HEK293T (cell line): ENCODE results near the gene NECTIN3.

Source experiments
- ELF4 ChIP-seq: fragments of 450-650 bp; IDR thresholded peaks from 2 replicates; pipeline ENCODE4 v1.6.1; 2017; ENCODE audit warnings: antibody characterized with exemption
- FOXM1 ChIP-seq: fragments of 450-650 bp; IDR thresholded peaks from 2 replicates; pipeline ENCODE4 v1.6.1; 2017; ENCODE audit warnings: mild to moderate bottlenecking, borderline replicate concordance
- NFRKB ChIP-seq: fragments of 450-650 bp; IDR thresholded peaks from 2 replicates; pipeline ENCODE4 v1.6.1; 2016; ENCODE audit warnings: mild to moderate bottlenecking, moderate library complexity
- SP1 ChIP-seq: fragments of 450-650 bp; IDR thresholded peaks from 2 replicates; pipeline ENCODE4 v1.6.1; 2017

DNA sequence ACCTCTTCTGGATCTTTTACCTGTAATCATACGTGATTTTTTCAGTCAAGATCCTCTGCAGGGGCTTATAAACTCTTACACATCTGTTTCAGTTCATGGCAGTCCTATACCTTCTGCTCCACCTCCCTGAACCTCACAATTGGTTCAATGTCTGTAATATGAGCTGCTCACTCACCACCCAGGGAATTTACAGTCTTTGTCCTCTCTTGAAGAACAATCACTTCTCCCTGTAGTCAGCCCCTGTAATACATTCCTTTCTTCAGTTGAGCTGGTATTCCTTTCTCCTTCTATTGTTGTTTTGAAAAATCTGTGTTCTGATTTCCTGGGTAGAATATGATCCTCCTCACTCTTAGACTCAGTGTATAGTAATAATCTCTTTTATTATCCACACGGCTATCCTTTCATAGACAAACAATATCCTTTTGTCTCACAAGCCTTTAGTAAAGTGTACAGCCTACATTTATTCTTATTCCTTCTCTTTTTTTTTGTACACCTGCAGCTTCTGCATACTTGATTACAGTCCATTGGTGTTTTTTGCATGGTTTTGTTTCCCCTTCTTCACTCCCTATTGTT is 101.8 kb downstream of the NECTIN3 start:
- TF ChIP-seq SP1 = no peak
- TF ChIP-seq ELF4 = no peak
- no peak for TF ChIP-seq FOXM1
- no peak for TF ChIP-seq NFRKB
